ENCODE measurements around the gene MSX1. TPM values are rescaled to one million over a fixed set of nuclear protein-coding genes. Genes with fewer than 3 reads are reported as not detected.

MSX1 gene
- total and polyA plus RNA-seq, 2 of the 13 experiments (the other 11 are each of a cell fraction or from before 2014, with no cell fraction given), result 12.1 to 14.9 TPM

DNA sequence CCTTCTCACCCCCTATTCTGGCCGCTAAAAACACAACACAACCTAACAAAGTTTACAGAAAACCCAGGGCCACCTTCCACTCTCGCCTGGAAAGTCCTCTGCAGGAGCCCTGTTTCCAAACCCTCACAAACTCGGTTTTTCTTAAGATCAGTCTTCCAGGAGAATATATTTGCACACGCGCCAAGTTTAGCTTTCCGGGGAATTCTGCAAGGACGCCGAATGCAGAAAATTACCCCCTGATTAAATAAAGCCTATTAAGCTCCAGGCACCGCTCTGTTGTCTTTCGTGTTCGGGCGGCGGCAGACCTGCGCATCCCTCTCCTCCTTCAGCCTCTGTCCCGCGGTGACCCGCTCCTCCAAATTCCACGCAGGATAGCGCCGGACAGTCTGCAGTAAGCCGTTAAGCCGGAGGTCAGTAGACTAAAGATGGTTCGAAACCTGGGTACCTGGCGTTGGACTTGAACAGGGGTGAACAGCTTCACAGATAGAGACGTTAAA lies 5.0 kb downstream of the MSX1 start:
- in situ Hi-C loops (cut with HindIII; ENCODE audit: extremely low pct_ligation_motif_present, low pct_unique_long_range_greater_than_20kb) (no loop called here), intact Hi-C loops (cut with micrococcal nuclease; ENCODE audit: unreplicated experiment) (loop anchor here (5.0 to 10.0 kb wide), 3 partner anchors 172 to 377 kb away; partner anchors contain the start of gene STX18)
- Histone ChIP-seq H3K9ac (ENCODE audit: insufficient read depth, low read depth, low read length) (no peak overlapping the region), H3K4me2 (ENCODE audit: low read depth, low read length) (no peak overlapping the region), H3K36me3 (replicated peaks in 1 of 2; ENCODE audit: control insufficient read depth in 1 of 2, insufficient read depth in 2 of 2, low read length in 2 of 2) (peaks cover 4 to 16% of the 10 kb centered on the region in 2 experiments; a peak in 4 of 5 replicates), H3K9me3 (ENCODE audit: low read length) (no peaks in the 10 kb centered on the region), H2AFZ (ENCODE audit: low read length) (no peak overlapping the region), H4K20me1 (ENCODE audit: insufficient read depth, low read length) (peaks cover 10% of the 10 kb centered on the region; the same call in 1 of the 2 replicates), H3K4me1 (ENCODE audit: insufficient read depth, low read length) (peaks cover 9% of the 10 kb centered on the region; the same call in 1 of the 2 replicates), H3K79me2 (ENCODE audit: insufficient read depth, low read length) (peaks cover 14% of the 10 kb centered on the region), H3K4me3 (replicated peaks in 1 of 3; ENCODE audit: insufficient read depth in 1 of 3, low read depth in 2 of 3, low read length in 3 of 3) (no peak overlapping the region), H3K27me3 (ENCODE audit: control insufficient read depth in 1 of 2, insufficient read depth in 2 of 2, low read length in 2 of 2) (peaks cover 0 to 11% of the 10 kb centered on the region in 2 experiments; a peak in 3 of 5 replicates), H3K27ac (ENCODE audit: extremely low read length, insufficient read depth, low read length) (no peak overlapping the region)
- 99% methylated on average over 25 of the region's 25 CpGs for WGBS (ENCODE audit: low lambda C conversion rate)
- TF ChIP-seq ZNF234 (CRISPR knock-in tag; conservative IDR thresholded peaks at IDR 0.05), result no peak
- TF ChIP-seq SP5 (CRISPR knock-in tag; IDR thresholded peaks at IDR 0.05; ENCODE audit: borderline replicate concordance, low read depth), result no peak
- TF ChIP-seq TSC22D2 (CRISPR knock-in tag; IDR thresholded peaks at IDR 0.05; ENCODE audit: borderline replicate concordance), result no peak
- no peak for TF ChIP-seq SRSF9 (IDR thresholded peaks at IDR 0.05; ENCODE audit: borderline replicate concordance, insufficient read depth, low read depth, low read length, poor library complexity, severe bottlenecking)
- TF ChIP-seq, protein P1, sequence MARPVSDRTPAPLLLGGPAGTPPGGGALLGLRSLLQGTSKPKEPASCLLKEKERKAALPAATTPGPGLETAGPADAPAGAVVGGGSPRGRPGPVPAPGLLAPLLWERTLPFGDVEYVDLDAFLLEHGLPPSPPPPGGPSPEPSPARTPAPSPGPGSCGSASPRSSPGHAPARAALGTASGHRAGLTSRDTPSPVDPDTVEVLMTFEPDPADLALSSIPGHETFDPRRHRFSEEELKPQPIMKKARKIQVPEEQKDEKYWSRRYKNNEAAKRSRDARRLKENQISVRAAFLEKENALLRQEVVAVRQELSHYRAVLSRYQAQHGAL (CRISPR knock-in tag; IDR thresholded peaks at IDR 0.05; ENCODE audit: not compliant biosample characterization), result no peak
- TF ChIP-seq RXRA (CRISPR knock-in tag; IDR thresholded peaks at IDR 0.05), result no peak
- TF ChIP-seq HDAC6 (IDR thresholded peaks at IDR 0.05; ENCODE audit: low read depth, low read length), result no peak
- TF ChIP-seq RORA (CRISPR knock-in tag; IDR thresholded peaks at IDR 0.05), result no peak
- TF ChIP-seq, protein P2, sequence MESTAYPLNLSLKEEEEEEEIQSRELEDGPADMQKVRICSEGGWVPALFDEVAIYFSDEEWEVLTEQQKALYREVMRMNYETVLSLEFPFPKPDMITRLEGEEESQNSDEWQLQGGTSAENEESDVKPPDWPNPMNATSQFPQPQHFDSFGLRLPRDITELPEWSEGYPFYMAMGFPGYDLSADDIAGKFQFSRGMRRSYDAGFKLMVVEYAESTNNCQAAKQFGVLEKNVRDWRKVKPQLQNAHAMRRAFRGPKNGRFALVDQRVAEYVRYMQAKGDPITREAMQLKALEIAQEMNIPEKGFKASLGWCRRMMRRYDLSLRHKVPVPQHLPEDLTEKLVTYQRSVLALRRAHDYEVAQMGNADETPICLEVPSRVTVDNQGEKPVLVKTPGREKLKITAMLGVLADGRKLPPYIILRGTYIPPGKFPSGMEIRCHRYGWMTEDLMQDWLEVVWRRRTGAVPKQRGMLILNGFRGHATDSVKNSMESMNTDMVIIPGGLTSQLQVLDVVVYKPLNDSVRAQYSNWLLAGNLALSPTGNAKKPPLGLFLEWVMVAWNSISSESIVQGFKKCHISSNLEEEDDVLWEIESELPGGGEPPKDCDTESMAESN (CRISPR knock-in tag; conservative IDR thresholded peaks at IDR 0.05), result no peak
- TF ChIP-seq, protein P3, sequence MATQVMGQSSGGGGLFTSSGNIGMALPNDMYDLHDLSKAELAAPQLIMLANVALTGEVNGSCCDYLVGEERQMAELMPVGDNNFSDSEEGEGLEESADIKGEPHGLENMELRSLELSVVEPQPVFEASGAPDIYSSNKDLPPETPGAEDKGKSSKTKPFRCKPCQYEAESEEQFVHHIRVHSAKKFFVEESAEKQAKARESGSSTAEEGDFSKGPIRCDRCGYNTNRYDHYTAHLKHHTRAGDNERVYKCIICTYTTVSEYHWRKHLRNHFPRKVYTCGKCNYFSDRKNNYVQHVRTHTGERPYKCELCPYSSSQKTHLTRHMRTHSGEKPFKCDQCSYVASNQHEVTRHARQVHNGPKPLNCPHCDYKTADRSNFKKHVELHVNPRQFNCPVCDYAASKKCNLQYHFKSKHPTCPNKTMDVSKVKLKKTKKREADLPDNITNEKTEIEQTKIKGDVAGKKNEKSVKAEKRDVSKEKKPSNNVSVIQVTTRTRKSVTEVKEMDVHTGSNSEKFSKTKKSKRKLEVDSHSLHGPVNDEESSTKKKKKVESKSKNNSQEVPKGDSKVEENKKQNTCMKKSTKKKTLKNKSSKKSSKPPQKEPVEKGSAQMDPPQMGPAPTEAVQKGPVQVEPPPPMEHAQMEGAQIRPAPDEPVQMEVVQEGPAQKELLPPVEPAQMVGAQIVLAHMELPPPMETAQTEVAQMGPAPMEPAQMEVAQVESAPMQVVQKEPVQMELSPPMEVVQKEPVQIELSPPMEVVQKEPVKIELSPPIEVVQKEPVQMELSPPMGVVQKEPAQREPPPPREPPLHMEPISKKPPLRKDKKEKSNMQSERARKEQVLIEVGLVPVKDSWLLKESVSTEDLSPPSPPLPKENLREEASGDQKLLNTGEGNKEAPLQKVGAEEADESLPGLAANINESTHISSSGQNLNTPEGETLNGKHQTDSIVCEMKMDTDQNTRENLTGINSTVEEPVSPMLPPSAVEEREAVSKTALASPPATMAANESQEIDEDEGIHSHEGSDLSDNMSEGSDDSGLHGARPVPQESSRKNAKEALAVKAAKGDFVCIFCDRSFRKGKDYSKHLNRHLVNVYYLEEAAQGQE (IDR thresholded peaks at IDR 0.05; ENCODE audit: borderline replicate concordance in 1 of 2, low read depth in 1 of 2, low read length in 2 of 2), result no peak
- no peak for TF ChIP-seq NCOA2 (CRISPR knock-in tag; IDR thresholded peaks at IDR 0.05)
- TF ChIP-seq ZFP82 (CRISPR knock-in tag; IDR thresholded peaks at IDR 0.05; ENCODE audit: borderline replicate concordance), result no peak
- TF ChIP-seq POLR2AphosphoS5 (IDR thresholded peaks at IDR 0.05; ENCODE audit: low read depth, low read length), result no peak
- no peak for TF ChIP-seq CC2D1A (CRISPR knock-in tag; IDR thresholded peaks at IDR 0.05)
- TF ChIP-seq SPEN (CRISPR knock-in tag; IDR thresholded peaks at IDR 0.05; ENCODE audit: low read depth), result no peak
- no peak for TF ChIP-seq ZNF607 (CRISPR knock-in tag; IDR thresholded peaks at IDR 0.05; ENCODE audit: borderline replicate concordance)
- no peak for TF ChIP-seq CENPX (CRISPR knock-in tag; IDR thresholded peaks at IDR 0.05)
- no peak for TF ChIP-seq CCAR2 (optimal IDR thresholded peaks at IDR 0.05; ENCODE audit: low read depth, low read length)
- DNase-seq (ENCODE audit: low spot score) (no peak), ATAC-seq (no peak), FAIRE-seq (no peak)
- BruUV-seq (replicated peaks), result no TSS peak
- ChIA-PET POLR2A (no interaction called here), CTCF (ENCODE audit: low intra/inter-chr PET ratio, low total read pairs) (no interaction called here)
